Measurements from ENCODE around the gene NRCAM.
A peak's percentile ranks its signal among the peaks of the same experiment; 100 is the strongest.

NRCAM gene

DNA sequence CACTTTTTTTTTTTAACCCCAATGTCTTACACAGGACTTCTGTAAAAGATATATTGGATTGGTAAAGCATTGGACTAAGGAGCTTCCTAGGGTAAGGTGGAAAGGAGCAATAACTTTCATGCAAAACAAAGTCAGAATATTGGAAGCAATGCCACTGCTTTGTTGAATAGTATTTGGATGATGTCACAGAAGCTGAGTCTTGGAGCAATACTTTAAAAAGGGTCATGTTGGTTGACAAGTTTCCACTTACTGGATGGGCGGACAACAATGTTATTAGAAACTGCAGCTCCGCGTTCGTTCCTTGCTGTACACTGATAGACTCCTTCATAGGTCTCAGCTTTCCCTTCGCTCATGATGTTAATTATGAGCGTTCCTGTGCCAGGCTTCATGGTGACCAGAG is 224.2 kb downstream of the NRCAM start:
- H3K4me3 ChIP-seq (ENCODE audit: low read length): no peak overlapping the region
- H3K27me3 ChIP-seq (ENCODE audit: control insufficient read depth, insufficient read depth, low read length): no peaks in the 10 kb centered on the region
- no peak overlapping the region for H3K4me2 ChIP-seq (ENCODE audit: low read length)
- H3K4me1 ChIP-seq (ENCODE audit: control insufficient read depth, insufficient read depth, low read length): peaks cover 28% of the 10 kb centered on the region
- H3K36me3 ChIP-seq (ENCODE audit: insufficient read depth, low read length): no peaks in the 10 kb centered on the region
- H3K9ac ChIP-seq (ENCODE audit: low read depth, low read length): no peak overlapping the region
- no peaks in the 10 kb centered on the region for H3K9me3 ChIP-seq (replicated peaks; ENCODE audit: low read length)

DNA sequence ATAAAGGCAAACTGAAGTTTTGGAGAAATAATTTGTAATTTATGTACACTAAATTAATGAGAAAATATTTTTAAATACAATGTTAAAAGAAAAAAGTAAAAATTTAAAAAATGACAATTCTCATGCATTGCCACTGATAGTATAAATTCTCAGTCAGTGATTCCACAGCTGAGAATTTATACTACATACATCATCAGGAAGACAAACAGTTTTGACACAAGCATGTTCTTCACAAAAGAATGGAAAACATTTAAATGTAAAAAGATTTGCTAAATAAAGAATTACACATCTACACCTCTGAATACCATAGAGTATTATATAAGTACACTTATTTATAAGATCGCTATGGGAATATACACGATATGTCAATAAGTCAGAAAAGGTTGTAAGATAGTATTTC is 225.0 kb downstream of the NRCAM start:
- Histone ChIP-seq H3K4me1 (ENCODE audit: control insufficient read depth, insufficient read depth, low read length) (peaks cover 28% of the 10 kb centered on the region), H3K4me2 (ENCODE audit: low read length) (no peak overlapping the region), H3K4me3 (ENCODE audit: low read length) (no peak overlapping the region), H3K27me3 (ENCODE audit: control insufficient read depth, insufficient read depth, low read length) (no peaks in the 10 kb centered on the region), H3K9ac (ENCODE audit: low read depth, low read length) (no peak overlapping the region), H3K36me3 (ENCODE audit: insufficient read depth, low read length) (no peaks in the 10 kb centered on the region), H3K9me3 (replicated peaks; ENCODE audit: low read length) (no peaks in the 10 kb centered on the region)

DNA sequence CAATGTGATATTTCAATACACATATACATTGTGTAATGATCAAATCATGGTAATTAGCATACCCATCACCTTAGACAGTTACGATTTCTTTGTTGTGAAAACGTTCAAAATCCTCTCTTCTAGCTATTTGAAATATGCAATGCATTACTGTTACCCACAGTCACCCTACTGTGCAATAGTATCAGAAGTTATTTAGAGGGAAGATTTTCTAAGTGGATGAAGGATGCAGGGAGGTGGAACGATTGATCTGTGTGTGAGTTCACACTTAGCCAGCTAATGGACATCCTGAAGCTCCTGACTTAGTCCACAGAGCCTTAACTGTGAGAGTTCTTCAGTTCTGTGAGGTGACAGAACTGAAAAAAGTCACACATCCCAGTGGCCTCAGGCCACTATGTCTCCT is 228.9 kb downstream of the NRCAM start:
- H3K9ac ChIP-seq (ENCODE audit: low read depth, low read length): no peak overlapping the region
- no peak overlapping the region for H3K4me3 ChIP-seq (ENCODE audit: low read length)
- no peaks in the 10 kb centered on the region for H3K27me3 ChIP-seq (ENCODE audit: control insufficient read depth, insufficient read depth, low read length)
- H3K36me3 ChIP-seq (ENCODE audit: insufficient read depth, low read length): no peaks in the 10 kb centered on the region
- peaks cover 9% of the 10 kb centered on the region for H3K4me1 ChIP-seq (ENCODE audit: control insufficient read depth, insufficient read depth, low read length)
- H3K9me3 ChIP-seq (replicated peaks; ENCODE audit: low read length): no peaks in the 10 kb centered on the region
- H3K4me2 ChIP-seq (ENCODE audit: low read length): no peak overlapping the region

DNA sequence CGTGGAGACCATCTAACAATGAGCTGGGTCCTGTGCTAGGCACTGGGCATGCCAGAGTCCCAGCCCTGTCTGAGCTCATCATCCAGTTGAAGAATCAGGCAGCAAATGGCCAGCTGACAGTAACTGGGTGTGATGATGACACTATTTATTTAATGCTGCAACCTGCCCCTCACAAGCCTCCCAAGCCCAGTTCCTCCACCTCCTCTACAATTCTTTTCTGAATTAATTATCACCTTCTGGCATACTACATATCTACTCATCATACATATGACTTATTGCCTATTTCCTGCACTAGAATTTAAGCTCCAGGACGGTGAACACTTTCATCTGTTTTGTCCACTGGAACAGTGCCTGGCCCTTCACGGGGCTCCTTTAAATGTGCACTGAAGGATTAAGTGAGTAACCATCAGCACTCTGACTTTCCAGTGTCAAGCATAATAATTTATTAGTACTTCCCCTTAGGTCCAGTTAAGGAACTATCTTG is 229.4 kb downstream of the NRCAM start:
- Histone ChIP-seq H3K9me3 (replicated peaks; ENCODE audit: low read length) (no peaks in the 10 kb centered on the region), H3K4me1 (ENCODE audit: control insufficient read depth, insufficient read depth, low read length) (peaks cover 9% of the 10 kb centered on the region), H3K4me2 (ENCODE audit: low read length) (no peak overlapping the region), H3K4me3 (ENCODE audit: low read length) (no peak overlapping the region), H3K27me3 (ENCODE audit: control insufficient read depth, insufficient read depth, low read length) (no peaks in the 10 kb centered on the region), H3K9ac (ENCODE audit: low read depth, low read length) (no peak overlapping the region), H3K36me3 (ENCODE audit: insufficient read depth, low read length) (no peaks in the 10 kb centered on the region)

DNA sequence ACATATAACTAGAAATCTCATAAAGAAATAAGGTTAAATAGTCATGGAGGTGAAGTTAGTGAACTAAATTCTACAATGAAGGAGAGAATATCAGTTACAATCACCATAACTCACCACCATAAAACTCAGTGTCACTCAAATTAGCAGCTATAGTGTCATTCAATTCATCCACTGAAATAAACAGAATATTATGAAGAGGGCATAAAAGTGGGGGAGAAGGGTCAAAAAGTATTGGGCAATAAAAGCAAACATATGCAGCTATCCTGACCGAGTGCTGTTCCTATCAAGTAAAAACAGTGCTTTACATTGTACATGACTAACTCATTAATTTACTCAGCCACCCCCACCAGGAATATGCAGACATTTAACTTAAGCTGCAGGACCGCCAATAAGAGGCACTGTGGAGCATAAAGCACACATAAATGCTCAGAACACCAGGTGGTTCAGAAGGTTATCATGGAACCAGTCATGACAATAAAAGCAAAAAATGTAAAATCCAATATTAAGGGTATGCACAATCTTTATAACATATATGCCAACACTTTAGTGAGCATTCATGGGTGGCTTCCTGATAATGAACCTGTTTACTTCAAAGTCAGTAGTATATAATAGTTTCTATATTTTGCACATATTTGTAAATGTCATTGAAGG is 230.6 kb downstream of the NRCAM start:
- no peak overlapping the region for H3K9ac ChIP-seq (ENCODE audit: low read depth, low read length)
- no peaks in the 10 kb centered on the region for H3K9me3 ChIP-seq (replicated peaks; ENCODE audit: low read length)
- H3K4me3 ChIP-seq (ENCODE audit: low read length): no peak overlapping the region
- H3K27me3 ChIP-seq (ENCODE audit: control insufficient read depth, insufficient read depth, low read length): no peaks in the 10 kb centered on the region
- no peaks in the 10 kb centered on the region for H3K36me3 ChIP-seq (ENCODE audit: insufficient read depth, low read length)
- peaks cover 8% of the 10 kb centered on the region for H3K4me1 ChIP-seq (ENCODE audit: control insufficient read depth, insufficient read depth, low read length)
- H3K4me2 ChIP-seq (ENCODE audit: low read length): no peak overlapping the region

DNA sequence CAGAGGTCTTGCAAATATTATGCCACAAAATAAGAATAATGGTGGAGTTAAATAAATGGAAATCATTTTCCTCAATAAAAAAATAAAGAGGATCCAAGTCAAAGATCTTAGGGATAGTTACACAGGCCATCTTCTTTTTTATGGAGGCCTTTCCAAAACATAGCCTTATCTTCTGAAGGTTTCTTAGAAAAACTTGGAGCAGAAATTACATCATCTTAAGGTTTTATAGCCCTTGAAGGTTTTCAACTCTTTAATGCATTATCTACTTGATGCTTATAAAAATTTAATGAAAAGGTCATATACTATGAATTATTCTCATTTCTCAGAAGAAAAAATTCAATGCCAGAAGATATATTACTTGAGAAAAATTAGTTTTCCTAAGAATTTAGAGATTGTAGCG is 231.8 kb downstream of the NRCAM start:
- H3K9me3 ChIP-seq (replicated peaks; ENCODE audit: low read length): no peaks in the 10 kb centered on the region
- H3K4me2 ChIP-seq (ENCODE audit: low read length): no peak overlapping the region
- H3K4me1 ChIP-seq (ENCODE audit: control insufficient read depth, insufficient read depth, low read length): peaks cover 4% of the 10 kb centered on the region
- H3K36me3 ChIP-seq (ENCODE audit: insufficient read depth, low read length): no peaks in the 10 kb centered on the region
- H3K27me3 ChIP-seq (ENCODE audit: control insufficient read depth, insufficient read depth, low read length): no peaks in the 10 kb centered on the region
- H3K9ac ChIP-seq (ENCODE audit: low read depth, low read length): no peak overlapping the region
- H3K4me3 ChIP-seq (ENCODE audit: low read length): no peak overlapping the region

DNA sequence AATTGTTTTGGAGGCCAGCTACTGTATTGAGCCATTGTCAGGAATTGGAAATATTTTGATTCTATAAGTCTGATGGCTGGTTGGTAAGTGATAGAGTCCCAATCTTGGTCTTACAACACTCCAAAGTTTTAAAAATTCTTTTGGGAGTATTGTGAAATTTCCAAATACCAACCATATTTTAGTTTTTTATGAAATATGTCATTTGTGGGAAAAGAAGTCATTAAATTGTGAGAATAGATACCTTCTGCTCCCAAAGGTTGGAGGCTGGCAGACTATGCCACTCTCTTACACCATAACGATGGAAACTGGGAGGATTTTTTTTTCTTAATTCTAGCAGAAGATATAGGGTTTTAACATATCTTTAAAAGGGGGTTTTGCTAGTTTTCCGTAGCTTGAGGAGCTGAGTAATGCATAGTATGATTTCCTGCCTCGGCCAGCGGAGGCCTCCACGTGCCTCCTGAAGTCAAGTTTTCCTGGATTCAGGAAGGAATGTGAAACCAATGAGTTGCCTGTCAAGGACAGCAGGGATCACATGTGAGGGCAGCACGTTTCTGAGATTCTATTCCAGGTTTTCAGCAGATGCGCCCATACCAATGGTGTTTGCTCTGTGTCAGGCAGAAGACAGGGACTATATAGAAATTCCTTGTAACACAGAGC is 233.9 kb downstream of the NRCAM start:
- Histone ChIP-seq H3K9ac (ENCODE audit: low read depth, low read length) (peak overlapping the region; percentile 1), H3K4me1 (ENCODE audit: control insufficient read depth, insufficient read depth, low read length) (peaks cover 4% of the 10 kb centered on the region), H3K4me3 (ENCODE audit: low read length) (no peak overlapping the region), H3K9me3 (replicated peaks; ENCODE audit: low read length) (no peaks in the 10 kb centered on the region), H3K27me3 (ENCODE audit: control insufficient read depth, insufficient read depth, low read length) (no peaks in the 10 kb centered on the region), H3K4me2 (ENCODE audit: low read length) (no peak overlapping the region), H3K36me3 (ENCODE audit: insufficient read depth, low read length) (no peaks in the 10 kb centered on the region)

DNA sequence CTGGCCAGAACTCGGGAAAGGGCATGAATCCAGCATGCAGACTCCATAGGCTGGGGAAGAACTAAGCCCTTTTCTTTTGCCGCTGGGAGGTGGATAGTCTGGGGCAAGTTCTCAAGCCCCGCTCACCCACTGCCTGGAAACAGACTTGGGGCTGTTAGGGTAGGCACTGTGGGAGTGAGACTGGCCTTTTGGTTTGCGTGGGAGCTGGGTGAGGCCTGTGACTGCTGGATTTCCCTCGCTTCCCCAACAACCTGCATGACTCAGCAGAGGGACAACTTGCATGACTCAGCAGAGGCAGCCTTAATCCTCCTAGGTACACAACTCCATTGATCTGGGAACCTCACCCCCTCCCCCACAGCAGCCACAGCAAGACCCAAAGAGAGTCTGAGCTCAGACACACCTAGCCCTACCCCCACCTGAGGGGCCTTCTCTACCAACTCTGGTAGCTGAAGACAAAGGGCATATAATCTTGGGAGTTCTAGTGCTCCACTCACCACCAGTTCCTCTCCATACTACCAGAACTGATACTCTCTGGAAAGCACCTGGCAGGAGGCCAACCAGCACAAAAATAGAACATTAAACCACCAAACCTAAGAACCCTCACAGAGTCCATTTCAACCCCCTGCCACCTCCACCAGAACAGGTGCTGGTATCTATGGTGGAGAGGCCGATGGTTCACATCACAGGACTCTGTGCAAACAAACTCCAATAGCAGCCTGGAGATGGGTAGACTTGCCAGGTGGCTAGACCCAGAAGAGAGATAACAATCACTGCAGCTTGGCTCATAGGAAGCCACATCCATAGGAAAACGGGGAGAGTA is 244.6 kb downstream of the NRCAM start:
- Histone ChIP-seq H3K9ac (ENCODE audit: low read depth, low read length) (no peak overlapping the region), H3K9me3 (replicated peaks; ENCODE audit: low read length) (no peaks in the 10 kb centered on the region), H3K4me1 (ENCODE audit: control insufficient read depth, insufficient read depth, low read length) (peaks cover 11% of the 10 kb centered on the region), H3K4me2 (ENCODE audit: low read length) (peak overlapping the region; percentile 47), H3K27me3 (ENCODE audit: control insufficient read depth, insufficient read depth, low read length) (no peaks in the 10 kb centered on the region), H3K36me3 (ENCODE audit: insufficient read depth, low read length) (no peaks in the 10 kb centered on the region), H3K4me3 (ENCODE audit: low read length) (no peak overlapping the region)

DNA sequence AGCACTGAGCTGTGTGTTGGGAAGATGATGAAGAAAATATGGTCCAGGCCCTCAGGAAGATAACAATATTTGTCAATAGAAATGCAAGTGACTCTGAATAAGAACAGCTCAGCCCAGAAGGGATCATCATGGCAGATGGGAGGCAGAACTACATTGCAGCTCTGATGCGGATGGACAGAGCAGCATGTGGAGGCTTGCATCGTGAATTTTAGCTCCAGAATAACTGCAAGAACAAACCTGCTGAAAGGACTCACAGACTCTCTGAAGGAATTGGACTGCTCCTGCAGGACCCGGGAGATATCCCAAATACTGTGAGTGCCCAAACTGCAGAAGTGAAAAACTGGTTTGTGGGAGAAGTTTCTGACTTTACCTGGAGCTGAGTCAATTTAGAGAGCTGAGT is 245.4 kb downstream of the NRCAM start:
- H3K9me3 ChIP-seq (replicated peaks; ENCODE audit: low read length): no peaks in the 10 kb centered on the region
- no peak overlapping the region for H3K9ac ChIP-seq (ENCODE audit: low read depth, low read length)
- no peak overlapping the region for H3K4me2 ChIP-seq (ENCODE audit: low read length)
- no peaks in the 10 kb centered on the region for H3K27me3 ChIP-seq (ENCODE audit: control insufficient read depth, insufficient read depth, low read length)
- H3K4me1 ChIP-seq (ENCODE audit: control insufficient read depth, insufficient read depth, low read length): peaks cover 11% of the 10 kb centered on the region
- no peaks in the 10 kb centered on the region for H3K36me3 ChIP-seq (ENCODE audit: insufficient read depth, low read length)
- no peak overlapping the region for H3K4me3 ChIP-seq (ENCODE audit: low read length)

DNA sequence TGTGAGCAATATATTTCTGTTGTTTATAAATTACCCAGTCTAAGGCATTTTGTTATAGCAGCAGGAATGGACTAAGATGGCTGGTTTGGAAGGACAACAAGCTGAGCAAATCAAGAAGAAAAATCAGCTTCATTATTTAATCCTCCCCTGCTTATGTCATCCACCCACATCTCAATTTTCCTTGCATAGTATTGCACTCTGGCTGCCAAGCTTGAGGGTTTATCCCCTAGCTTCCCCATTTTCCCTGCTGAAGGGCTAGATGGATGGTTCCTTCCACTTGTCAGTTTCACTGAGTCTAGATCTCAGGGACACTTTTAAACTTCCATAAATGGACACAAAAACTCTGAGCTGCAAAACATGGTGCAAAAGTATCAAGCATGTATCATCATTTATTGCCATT is 250.9 kb downstream of the NRCAM start:
- no peak overlapping the region for H3K9ac ChIP-seq (ENCODE audit: low read depth, low read length)
- H3K27me3 ChIP-seq (ENCODE audit: control insufficient read depth, insufficient read depth, low read length): no peaks in the 10 kb centered on the region
- no peaks in the 10 kb centered on the region for H3K9me3 ChIP-seq (replicated peaks; ENCODE audit: low read length)
- no peaks in the 10 kb centered on the region for H3K36me3 ChIP-seq (ENCODE audit: insufficient read depth, low read length)
- peaks cover 1% of the 10 kb centered on the region for H3K4me1 ChIP-seq (ENCODE audit: control insufficient read depth, insufficient read depth, low read length)
- no peak overlapping the region for H3K4me3 ChIP-seq (ENCODE audit: low read length)
- H3K4me2 ChIP-seq (ENCODE audit: low read length): no peak overlapping the region

DNA sequence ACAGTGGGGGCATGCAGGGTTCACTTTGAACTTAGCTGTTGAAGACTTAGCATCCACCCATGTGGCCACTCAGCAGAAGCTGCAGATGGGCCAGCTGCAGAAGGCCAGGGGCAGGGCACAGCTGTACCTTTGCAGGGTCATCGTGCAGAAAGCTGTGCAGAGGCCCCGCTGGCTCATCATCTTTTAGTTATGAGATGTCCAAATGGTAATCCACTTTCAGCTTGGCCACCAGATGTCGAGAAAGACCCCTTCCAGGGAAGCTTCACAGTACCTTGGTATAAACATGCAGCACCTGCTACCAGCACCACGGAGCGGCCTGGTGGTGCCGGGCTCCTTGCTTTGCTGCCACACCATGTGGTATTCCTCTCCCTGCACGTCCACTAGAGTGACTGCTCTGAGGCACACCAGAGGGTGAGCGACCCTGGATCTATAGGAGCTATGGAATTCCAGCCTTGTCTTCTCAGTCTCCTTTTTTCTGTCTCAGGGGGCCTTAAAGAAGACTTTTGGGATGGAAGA is 251.9 kb downstream of the NRCAM start:
- H3K9ac ChIP-seq (ENCODE audit: low read depth, low read length): no peak overlapping the region
- H3K36me3 ChIP-seq (ENCODE audit: insufficient read depth, low read length): no peaks in the 10 kb centered on the region
- H3K27me3 ChIP-seq (ENCODE audit: control insufficient read depth, insufficient read depth, low read length): no peaks in the 10 kb centered on the region
- no peak overlapping the region for H3K4me3 ChIP-seq (ENCODE audit: low read length)
- peaks cover 5% of the 10 kb centered on the region for H3K4me1 ChIP-seq (ENCODE audit: control insufficient read depth, insufficient read depth, low read length)
- no peaks in the 10 kb centered on the region for H3K9me3 ChIP-seq (replicated peaks; ENCODE audit: low read length)
- H3K4me2 ChIP-seq (ENCODE audit: low read length): no peak overlapping the region
